Head of caudate nucleus (tissue), 42 donors: Measurements from ENCODE around the gene RBM19.

Experiments
- DNase-seq, 42 donors: peaks; one replicate each; pipeline versions ENCODE4 v3.0.0 to v3.0.0-alpha.2; 2020 to 2021; ENCODE audit warnings: mixed read lengths in 7 of 42
- intact Hi-C: fragments of 100-400 bp; cut with DNase I; formaldehyde crosslinking; loops from one replicate; pipeline ENCODE4 v1.15.0; 2022

RBM19 gene

GRCh38 chr12:113967368-113967767, 1.2 kb upstream of the RBM19 start:
- intact Hi-C loops, result no loop called here
- DNase-seq, result no peak

DNA sequence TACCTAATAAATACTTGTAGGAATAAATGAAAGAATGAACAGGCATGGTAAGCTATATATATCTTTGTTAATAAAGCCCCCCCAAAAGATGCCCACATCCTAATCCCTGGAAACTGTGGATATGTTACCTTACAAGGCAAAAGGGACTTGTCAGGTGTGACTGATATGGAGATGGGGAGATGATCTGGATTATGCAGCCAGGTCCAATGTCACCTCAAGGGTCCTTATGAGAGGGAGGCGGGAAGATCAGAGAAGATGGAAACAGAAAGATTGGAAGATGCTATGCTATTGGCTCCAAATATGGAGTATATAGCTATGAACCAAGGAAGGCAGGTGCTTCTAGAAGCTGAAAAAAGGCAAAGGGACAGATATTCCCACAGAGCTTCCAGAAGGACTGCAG, 3.4 kb downstream of the RBM19 start:
- DNase-seq, result no peak
- intact Hi-C loops, result no loop called here

DNA sequence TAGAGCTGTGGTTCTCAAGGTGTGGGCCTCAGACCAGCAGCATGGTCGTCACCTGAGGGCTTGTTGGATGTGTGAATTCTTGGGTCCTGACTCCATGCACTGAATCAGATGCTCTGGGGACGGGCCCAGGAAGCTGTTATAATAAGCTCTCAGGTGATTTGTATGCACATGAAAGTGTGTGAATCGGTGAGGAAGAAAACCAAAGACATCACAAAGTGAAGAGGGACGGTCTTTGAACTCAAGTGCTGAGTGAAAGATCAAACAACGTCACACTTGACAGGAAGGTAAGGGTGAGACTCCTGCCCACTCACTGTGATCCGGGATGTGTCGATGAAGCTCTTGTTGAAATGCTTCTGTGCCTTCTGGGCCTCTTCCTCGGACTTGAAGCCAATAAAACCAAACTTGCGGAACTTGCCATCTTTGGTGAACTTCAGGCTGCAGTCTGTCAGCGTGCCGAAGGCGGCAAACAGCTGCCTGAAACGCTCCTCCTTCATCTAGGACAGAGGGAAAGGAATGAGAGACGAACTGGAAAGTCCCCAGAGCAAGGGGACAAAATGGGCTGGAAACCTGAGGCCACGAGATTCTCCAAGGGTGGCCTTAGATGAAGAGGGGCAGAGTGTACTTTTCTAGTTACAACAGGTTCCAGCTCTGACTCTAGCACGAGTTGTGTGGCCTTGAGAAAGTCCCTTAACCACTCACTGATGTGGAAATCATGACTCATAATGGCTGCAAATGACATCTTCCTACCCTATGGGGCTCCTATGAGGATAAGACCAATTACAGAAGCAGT, 4.0 kb downstream of the RBM19 start:
- DNase-seq, result no peak
- intact Hi-C loops, result no loop called here

- DNase-seq, result no peak
- intact Hi-C loops, result no loop called here
Observed at GRCh38 chr12:113960030-113960429, 6.1 kb downstream of the RBM19 start.

- intact Hi-C loops, result no loop called here
Observed at GRCh38 chr12:113959096-113959495, 7.0 kb downstream of the RBM19 start.

DNA sequence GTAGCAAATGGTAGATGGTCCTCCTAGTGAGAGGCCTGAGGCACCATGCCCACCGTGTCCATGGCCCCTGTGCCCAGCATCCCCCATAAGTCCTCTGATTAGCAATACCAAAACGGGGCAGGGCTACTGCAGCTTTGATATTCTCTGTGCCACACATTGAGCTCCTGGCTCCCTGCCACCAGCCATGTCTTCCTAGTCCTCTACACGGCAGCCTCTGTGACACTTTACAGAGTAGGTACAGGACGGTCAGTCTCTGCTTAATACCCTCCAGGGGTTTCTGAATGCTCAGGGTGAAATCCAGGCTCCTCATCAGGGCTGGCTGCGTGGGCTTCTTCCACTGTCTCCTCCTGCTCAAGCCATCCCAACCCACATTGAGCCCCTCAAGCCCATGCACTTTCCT, 8.0 kb downstream of the RBM19 start:
- intact Hi-C loops, result no loop called here
- DNase-seq, result no peak

More at GRCh38 chr12:113959096-113959495, 7.0 kb downstream of the RBM19 start:
- no peak for DNase-seq

GRCh38 chr12:113957627-113958026, 8.5 kb downstream of the RBM19 start:
- intact Hi-C loops, result no loop called here

GRCh38 chr12:113955109-113955970, 10.8 kb downstream of the RBM19 start:
- DNase-seq, result no peak
- intact Hi-C loops, result no loop called here

More at GRCh38 chr12:113957627-113958026, 8.5 kb downstream of the RBM19 start:
- no peak for DNase-seq

DNA sequence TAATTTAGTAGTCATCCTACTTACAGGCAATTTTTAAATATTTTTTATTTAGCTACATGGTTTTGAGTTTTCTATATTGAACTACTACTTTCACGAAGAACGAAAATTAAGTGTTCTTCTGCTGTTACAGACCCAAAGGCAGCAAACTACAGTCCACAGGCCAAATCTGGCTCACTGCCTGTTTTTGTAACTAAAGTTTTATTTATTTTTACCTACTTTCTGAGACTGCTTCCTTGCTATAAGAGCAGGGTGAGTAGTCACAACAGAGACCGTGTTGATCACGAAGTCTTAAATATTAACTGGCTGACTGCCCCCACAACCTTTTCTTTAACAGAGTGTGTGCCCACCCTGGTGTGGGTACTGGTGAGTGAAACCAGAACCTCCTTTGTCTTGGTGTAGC, 11.6 kb downstream of the RBM19 start:
- intact Hi-C loops, result no loop called here
- DNase-seq, result no peak

GRCh38 chr12:113950873-113951272, 15.3 kb downstream of the RBM19 start:
- intact Hi-C loops, result no loop called here
- no peak for DNase-seq

DNA sequence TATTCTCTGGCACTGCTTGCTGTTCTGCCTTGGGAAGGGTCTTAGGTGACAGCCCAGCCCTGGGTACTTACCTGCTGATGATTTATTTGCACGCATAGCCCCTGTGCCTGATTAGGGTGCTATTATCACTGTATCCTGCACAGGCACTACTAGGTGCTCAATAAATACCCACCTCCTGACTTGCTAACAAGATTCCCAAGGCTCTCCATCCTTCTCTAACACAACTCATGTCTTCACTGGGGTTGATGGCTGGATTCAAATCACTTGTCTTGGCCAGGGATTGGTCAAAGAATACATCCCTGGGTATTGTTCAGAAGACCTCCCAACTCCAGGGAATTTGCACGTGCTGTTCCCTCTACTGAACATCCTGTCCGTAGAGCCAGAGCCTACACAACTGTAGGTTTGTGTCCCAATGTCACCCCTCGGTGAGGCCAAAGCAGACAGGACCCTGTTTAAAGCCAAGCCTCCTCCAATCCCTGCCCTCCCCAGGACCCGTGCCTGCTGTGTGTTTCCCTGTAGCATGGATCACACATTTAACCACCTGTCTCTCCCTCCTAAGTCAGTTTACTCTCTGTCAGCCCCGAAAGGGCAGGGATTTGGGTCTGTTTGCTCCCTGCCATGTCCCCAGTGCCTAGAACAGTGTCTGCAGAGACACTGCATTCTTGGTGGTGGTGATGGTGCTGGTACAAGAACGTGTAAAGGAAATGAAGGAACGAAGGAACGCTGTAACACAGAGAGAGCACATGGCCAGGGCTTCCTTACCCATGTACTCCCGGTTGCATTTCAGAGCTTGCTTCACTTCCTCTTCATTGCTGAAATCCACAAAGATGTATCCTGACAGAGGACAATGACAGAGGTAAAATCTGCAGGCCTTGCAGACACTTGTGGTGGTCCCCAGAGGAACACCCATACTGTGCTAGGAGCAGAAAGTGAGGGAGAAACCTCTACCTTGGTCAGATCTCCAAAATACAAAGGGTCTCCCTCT, 16.5 kb downstream of the RBM19 start:
- DNase-seq, result no peak
- intact Hi-C loops, result no loop called here

DNA sequence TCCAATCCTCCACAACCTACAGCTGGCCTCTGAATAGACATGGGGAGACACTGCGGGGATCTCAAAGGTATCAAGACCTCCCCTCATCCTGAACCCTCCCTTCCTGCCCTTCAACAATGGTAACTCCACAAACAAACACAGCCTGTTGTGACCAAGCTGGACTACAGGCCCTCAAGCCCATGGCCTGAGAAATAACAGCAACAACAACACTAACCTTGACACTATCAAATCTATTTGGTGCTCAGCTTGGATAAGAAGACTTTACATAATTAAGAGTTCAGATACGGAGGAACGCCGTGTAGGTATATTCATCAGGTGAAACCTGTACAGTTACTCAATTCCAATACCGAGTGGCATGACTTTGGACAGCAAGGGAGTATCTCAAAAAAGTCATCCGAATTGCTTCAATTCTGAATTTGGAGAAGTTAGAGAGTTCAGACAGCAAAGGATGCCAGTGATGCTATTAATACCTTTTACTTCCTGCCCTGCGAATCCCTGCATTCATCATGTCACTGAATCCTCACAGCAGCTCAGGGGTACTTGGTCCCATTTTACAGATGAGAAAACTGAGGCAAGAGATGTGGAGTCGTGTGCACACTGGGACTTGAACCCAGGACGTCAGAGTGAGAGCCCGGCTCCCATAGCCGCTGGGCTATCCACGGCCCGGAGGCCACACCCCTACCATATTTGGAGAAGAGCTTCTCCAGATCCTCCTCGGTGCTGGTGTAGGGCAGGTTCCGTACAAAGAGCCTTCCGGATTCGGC, 17.8 kb downstream of the RBM19 start:
- no peak for DNase-seq
- intact Hi-C loops, result no loop called here

DNA sequence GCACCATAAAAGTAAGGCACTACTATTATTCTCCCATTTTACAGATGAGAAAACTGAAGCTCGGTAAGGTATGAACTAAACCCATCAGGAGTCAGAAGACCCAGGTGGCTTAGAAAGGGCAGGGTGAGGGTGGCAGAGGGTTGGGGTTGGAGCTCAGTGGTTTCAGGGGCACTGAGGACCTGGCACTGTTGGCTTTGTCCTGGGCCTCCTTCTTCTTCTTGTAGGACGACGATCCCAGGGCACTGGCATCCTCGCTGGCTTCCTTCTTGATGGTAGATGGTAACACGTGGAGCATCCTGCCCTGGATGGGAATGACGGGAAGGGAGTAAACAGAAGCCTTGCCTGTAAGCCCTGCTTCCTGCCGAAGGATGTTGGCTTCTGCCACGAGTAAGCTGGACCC, 19.9 kb downstream of the RBM19 start:
- intact Hi-C loops, result no loop called here
- no peak for DNase-seq

GRCh38 chr12:113945174-113946173, 20.7 kb downstream of the RBM19 start:
- intact Hi-C loops, result no loop called here
- no peak for DNase-seq

DNA sequence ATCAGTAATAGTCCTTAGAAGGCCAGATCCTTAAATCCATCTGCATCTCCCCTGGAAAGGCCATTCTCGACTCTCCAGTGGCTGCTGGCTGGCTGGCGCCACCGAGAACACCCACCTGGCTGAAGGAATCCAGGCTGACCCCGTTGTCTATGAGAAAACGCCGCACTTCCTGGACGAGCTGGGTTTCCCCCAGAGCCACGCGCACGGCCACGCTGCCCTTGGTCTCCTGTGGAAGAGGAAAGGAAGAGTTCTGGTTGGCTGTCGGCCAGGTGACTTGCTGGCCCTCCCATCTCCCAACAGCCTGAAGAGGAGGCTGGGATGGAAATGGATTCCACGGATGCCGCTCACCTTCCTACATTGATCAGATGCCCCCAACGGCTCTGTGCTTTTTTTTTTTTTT, 23.9 kb downstream of the RBM19 start:
- DNase-seq, result no peak
- intact Hi-C loops, result no loop called here

DNA sequence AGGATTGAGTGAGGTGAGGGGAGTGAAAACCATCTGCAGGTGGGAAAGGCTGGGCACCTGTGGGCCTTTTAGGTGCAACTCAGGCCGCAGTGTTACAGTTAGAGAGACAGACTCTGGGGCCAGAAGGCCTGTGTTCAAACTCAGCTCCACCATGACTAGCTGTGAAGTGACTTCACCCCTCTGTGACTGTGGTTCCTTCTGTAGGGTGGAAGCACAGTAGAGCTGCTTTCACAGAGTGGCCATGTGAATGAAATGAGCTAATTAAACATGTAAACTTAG, 25.0 kb downstream of the RBM19 start:
- intact Hi-C loops, result no loop called here

DNA sequence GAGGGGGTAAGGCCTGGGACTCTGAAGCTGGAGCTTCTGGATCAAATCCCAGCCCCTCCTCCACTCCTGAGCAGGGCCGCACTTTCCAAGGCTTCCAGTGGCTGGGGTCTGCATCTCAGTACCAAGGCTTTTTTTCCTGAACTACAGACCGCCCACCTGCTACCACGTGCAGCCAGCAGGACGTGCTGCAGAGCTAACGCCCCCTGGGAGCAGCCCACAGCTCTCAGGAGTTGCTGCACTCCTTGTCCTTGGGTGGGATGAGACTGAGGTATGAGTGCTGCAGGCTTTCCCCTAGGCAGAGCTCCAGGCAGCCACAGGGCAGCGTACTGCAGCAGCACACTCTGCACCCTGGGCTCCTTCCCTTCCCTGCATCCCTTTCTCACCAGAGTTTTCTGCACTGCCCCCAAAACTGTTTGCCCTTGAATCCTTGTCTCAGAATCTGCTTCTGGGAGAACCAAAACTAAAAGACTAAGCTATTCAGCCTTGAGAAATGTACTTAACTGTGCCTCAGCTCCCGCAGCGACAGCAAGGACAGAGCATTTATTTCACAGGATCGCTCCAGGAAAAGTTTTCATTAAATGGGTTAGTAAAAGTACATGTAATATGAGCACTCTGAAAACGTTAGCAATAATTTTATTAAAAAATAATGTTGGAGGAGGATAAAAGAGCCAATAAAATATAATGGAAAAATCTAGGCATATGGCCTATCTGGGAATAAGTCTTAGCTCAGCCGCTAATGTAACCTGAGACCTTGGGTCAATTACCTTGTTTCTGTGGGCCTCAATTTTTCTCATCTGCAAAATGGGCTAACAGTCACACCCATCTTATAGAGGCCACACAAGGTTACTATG, 25.5 kb downstream of the RBM19 start:
- DNase-seq, result peak in 39 of 42 donors; percentile 13 to 87 (median 50)
- intact Hi-C loops, result no loop called here

More for the DNA sequence above, 25.0 kb downstream of the RBM19 start:
- no peak for DNase-seq
